AG04450 (cell line): ENCODE measurements around the gene HOXC5. TPM values are rescaled to one million over a fixed set of nuclear protein-coding genes. Genes with fewer than 3 reads are reported as not detected.
A peak's percentile ranks its signal among the peaks of the same experiment; 100 is the strongest.

Source experiments
- CTCF ChIA-PET: fragments of 300-600, 350-600 bp; formaldehyde crosslinking; extraction: SDS; loops from one replicate; lab custom pipeline; 2022; ENCODE audit warnings: antibody characterized with exemption, inconsistent platforms; lab: Charles Lee
- POLR2A ChIA-PET: fragments of 350-600 bp; formaldehyde crosslinking; extraction: SDS; loops from one replicate; lab custom pipeline; 2021; ENCODE audit warnings: antibody characterized with exemption, inconsistent platforms; lab: Yijun Ruan, JAX
- DNase-seq: peaks from one replicate; pipeline ENCODE4 v3.0.0-alpha.2; 2011; ENCODE audit warnings: low read depth, low spot score
- H3K27ac ChIP-seq: one replicate; pipeline ENCODE4 v1.5.1; 2012; ENCODE audit warnings: low read depth, low read length, control low read depth
- H3K27me3 ChIP-seq: one replicate; pipeline ENCODE4 v1.6.0; 2012; ENCODE audit warnings: low read length; ENCODE audit not compliant: control insufficient read depth, insufficient read depth
- H3K4me3 ChIP-seq: 2 replicates; pipeline ENCODE4 v1.5.1; 2011; ENCODE audit warnings: mild to moderate bottlenecking, low read depth, low read length, control low read depth
- H3K9me3 ChIP-seq: 2 replicates; pipeline ENCODE4 v1.5.1; 2012; ENCODE audit warnings: low read length; ENCODE audit not compliant: control insufficient read depth, insufficient read depth
- polyA plus RNA-seq: library from polyadenylated mRNA; depleted of rRNA; stranded (reverse); fragments of >200 nt; gene quantifications from 2 replicates; pipeline ENCODE4 v1.2.3, GENCODE V29; 2011
- TF ChIP-seq, protein P1 (sequence below): IDR thresholded peaks from 2 replicates; pipeline ENCODE4 v1.5.1; 2011; ENCODE audit warnings: low read depth, low read length, control low read depth, inconsistent platforms

The HOXC5 gene
- polyA plus RNA-seq, 1 experiment: not detected

GRCh38 chr12:54004841-54005530 lies 27.9 kb upstream of the HOXC5 start:
- no peak overlapping the region for H3K27ac ChIP-seq
- H3K4me3 ChIP-seq: no peak overlapping the region
- DNase-seq: no peak
- H3K27me3 ChIP-seq: peaks cover 93% of the 10 kb centered on the region
- ChIA-PET CTCF (interaction anchor here (0.6 to 7.8 kb wide), 12 partner anchors 10 to 320 kb away, joined by 3 to 163 read pairs (median 6); partner anchors contain the start of gene COPZ1), POLR2A (no interaction called here)
- TF ChIP-seq, protein P1, sequence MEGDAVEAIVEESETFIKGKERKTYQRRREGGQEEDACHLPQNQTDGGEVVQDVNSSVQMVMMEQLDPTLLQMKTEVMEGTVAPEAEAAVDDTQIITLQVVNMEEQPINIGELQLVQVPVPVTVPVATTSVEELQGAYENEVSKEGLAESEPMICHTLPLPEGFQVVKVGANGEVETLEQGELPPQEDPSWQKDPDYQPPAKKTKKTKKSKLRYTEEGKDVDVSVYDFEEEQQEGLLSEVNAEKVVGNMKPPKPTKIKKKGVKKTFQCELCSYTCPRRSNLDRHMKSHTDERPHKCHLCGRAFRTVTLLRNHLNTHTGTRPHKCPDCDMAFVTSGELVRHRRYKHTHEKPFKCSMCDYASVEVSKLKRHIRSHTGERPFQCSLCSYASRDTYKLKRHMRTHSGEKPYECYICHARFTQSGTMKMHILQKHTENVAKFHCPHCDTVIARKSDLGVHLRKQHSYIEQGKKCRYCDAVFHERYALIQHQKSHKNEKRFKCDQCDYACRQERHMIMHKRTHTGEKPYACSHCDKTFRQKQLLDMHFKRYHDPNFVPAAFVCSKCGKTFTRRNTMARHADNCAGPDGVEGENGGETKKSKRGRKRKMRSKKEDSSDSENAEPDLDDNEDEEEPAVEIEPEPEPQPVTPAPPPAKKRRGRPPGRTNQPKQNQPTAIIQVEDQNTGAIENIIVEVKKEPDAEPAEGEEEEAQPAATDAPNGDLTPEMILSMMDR: no peak
- H3K9me3 ChIP-seq: peaks cover 3% of the 10 kb centered on the region; the same call in 1 of the 2 replicates

GRCh38 chr12:54005531-54005852 lies 27.4 kb upstream of the HOXC5 start:
- peaks cover 95% of the 10 kb centered on the region for H3K27me3 ChIP-seq
- CTCF ChIA-PET: interaction anchor here (0.6 to 7.8 kb wide), 18 partner anchors 8 to 428 kb away, joined by 3 to 163 read pairs (median 6); partner anchors contain the start of genes COPZ1 and SMUG1
- TF ChIP-seq, protein P1: no peak
- no peak overlapping the region for H3K27ac ChIP-seq
- no peak for DNase-seq
- H3K4me3 ChIP-seq: no peak overlapping the region
- POLR2A ChIA-PET: interaction anchor here (0.7 kb wide), 1 partner anchor 196 kb away, joined by 3 read pairs; no protein-coding TSS in a partner anchor
- H3K9me3 ChIP-seq: peaks cover 3% of the 10 kb centered on the region; the same call in 1 of the 2 replicates

GRCh38 chr12:54005853-54006558 lies 26.8 kb upstream of the HOXC5 start:
- Histone ChIP-seq H3K27me3 (peaks cover 95% of the 10 kb centered on the region), H3K9me3 (peaks cover 3% of the 10 kb centered on the region; the same call in 1 of the 2 replicates), H3K27ac (no peak overlapping the region), H3K4me3 (peak overlapping the region; percentile 25)
- POLR2A ChIA-PET: interaction anchor here (0.7 kb wide), 1 partner anchor 195 kb away, joined by 3 read pairs; no protein-coding TSS in a partner anchor
- TF ChIP-seq, protein P1: peak; percentile 86
- CTCF ChIA-PET: interaction anchor here (0.6 to 7.8 kb wide), 20 partner anchors 9 to 428 kb away, joined by 3 to 163 read pairs (median 5); partner anchors contain the start of genes COPZ1 and SMUG1
- DNase-seq: peak; percentile 20

DNA sequence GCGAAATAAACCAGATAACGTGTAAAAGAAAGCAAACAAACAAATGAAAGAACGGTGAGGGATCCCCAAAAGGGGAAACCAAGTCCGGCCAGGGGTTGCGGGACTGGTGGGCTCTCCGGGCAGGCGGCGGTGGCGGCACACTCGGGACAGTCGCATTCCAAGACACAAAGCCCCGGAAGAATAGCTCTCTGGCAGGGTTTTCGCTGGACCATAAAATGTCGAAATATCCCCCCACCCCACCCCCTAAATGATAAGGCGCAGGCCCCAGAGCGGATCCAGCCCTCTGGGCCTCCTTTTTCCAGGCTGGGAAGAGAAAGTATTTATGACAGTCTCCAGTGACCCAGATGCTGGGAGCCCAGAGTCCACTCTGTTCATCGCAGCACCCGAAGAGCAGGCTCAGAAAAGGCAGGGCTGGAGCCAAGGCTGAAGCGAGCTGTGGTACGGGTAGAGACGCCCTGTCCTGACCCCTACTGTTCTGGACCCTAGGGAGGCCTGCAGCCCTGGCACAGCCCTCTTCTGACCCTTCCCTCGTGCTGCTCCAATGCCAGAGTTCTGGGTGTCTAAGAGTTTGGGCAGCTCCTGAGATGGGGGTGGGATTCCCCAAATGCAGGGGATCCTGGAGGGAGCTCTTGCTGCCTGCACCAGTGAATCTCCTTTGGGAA lies 26.2 kb upstream of the HOXC5 start:
- CTCF ChIA-PET: interaction anchor here (0.6 to 7.8 kb wide), 16 partner anchors 8 to 373 kb away, joined by 3 to 163 read pairs (median 6); partner anchors contain the start of gene SMUG1
- no peak for DNase-seq
- TF ChIP-seq, protein P1: no peak
- peak overlapping the region; percentile 25 for H3K4me3 ChIP-seq
- no peak overlapping the region for H3K27ac ChIP-seq
- H3K9me3 ChIP-seq: peaks cover 3% of the 10 kb centered on the region; the same call in 1 of the 2 replicates
- POLR2A ChIA-PET: interaction anchor here (0.7 kb wide), 2 partner anchors 11 to 436 kb away, joined by 3 to 4 read pairs; no protein-coding TSS in a partner anchor
- H3K27me3 ChIP-seq: peaks cover 95% of the 10 kb centered on the region
